OCI-LY3 (cell line): Measurements from ENCODE around the gene DMAC2.

ENCODE experiments used
- H2AFZ ChIP-seq: fragments of 200-600, 300-600 bp; shearing (Covaris generic); 2 replicates; pipeline ENCODE4 v1.6.0; 2014; ENCODE audit warnings: antibody characterized with exemption, low read depth, low read length
- H3K27ac ChIP-seq: fragments of 200-600, 300-600 bp; sonication (generic); 2 replicates; pipeline ENCODE4 v1.5.1; 2014; ENCODE audit warnings: mild to moderate bottlenecking, low read length, moderate library complexity, mixed read lengths
- H3K27me3 ChIP-seq: fragments of 200-600, 300-600 bp; sonication (generic); 2 replicates; pipeline ENCODE4 v1.6.1; 2014; ENCODE audit warnings: low read depth, low read length, mixed read lengths
- H3K36me3 ChIP-seq: fragments of 200-600, 300-600 bp; sonication (generic); replicated peaks from 2 replicates; pipeline ENCODE3; 2014; ENCODE audit warnings: low read depth, low read length, mixed read lengths
- H3K4me1 ChIP-seq: fragments of 300-600, 200-600 bp; sonication (generic); 2 replicates; pipeline ENCODE4 v1.6.1; 2014; ENCODE audit warnings: low read length, mixed read lengths
- H3K4me2 ChIP-seq: fragments of 200-600, 300-600 bp; sonication (generic); 2 replicates; pipeline ENCODE4 v1.6.1; 2014; ENCODE audit warnings: low read length, mixed read lengths
- H3K4me3 ChIP-seq: fragments of 300-600, 200-600 bp; sonication (generic); 2 replicates; pipeline ENCODE4 v1.5.1; 2014; ENCODE audit warnings: antibody characterized with exemption, mild to moderate bottlenecking, low read length, moderate library complexity
- H3K79me2 ChIP-seq: fragments of 300-600, 200-600 bp; shearing (Covaris generic); 2 replicates; pipeline ENCODE4 v1.6.1; 2014; ENCODE audit warnings: mild to moderate bottlenecking, low read length, mixed read lengths
- H3K9ac ChIP-seq: fragments of 300-600, 200-600 bp; shearing (Covaris generic); 2 replicates; pipeline ENCODE4 v1.6.0; 2014; ENCODE audit warnings: mild to moderate bottlenecking, low read length, moderate library complexity
- H3K9me3 ChIP-seq: fragments of 200-600, 300-600 bp; shearing (Covaris generic); 2 replicates; pipeline ENCODE4 v1.6.1; 2014; ENCODE audit warnings: low read length, mixed read lengths; ENCODE audit not compliant: insufficient read depth
- H4K20me1 ChIP-seq: fragments of 200-600, 300-600 bp; sonication (generic); 2 replicates; pipeline ENCODE4 v1.6.1; 2016; ENCODE audit warnings: low read length, mixed read lengths; ENCODE audit not compliant: insufficient read depth
- CTCF ChIP-seq: fragments of 200-600, 300-600 bp; sonication (generic); IDR thresholded peaks from 2 replicates; pipeline ENCODE4 v1.5.1; 2014; ENCODE audit warnings: antibody characterized with exemption, low read length, low read depth
- EZH2phosphoT487 ChIP-seq: fragments of 200-600 bp; shearing (Covaris generic); IDR thresholded peaks from 2 replicates; pipeline ENCODE4 v1.6.1; 2018; ENCODE audit warnings: antibody characterized with exemption, mixed run types, low read depth

The DMAC2 gene

GRCh38 chr19:41426952-41427646 is 12.6 kb downstream of the DMAC2 start, which contains the start of gene B3GNT8:
TSS of gene B3GNT8 (minus strand) at chr19:41427374. CDS start at chr19:41426778, 596 bp downstream.
- Histone ChIP-seq H3K9ac (no peak within 1 kb of the TSS), H4K20me1 (no peaks in the 10 kb centered on the region), H3K4me2 (no peak within 1 kb of the TSS), H3K27ac (no peak within 1 kb of the TSS), H2AFZ (no peak within 1 kb of the TSS), H3K4me3 (no peak within 1 kb of the TSS), H3K27me3 (no peaks in the 10 kb centered on the region), H3K79me2 (no peaks in the 10 kb centered on the region), H3K9me3 (no peaks in the 10 kb centered on the region), H3K36me3 (peaks cover 12% of the 10 kb centered on the region), H3K4me1 (no peaks in the 10 kb centered on the region)
- no peak for TF ChIP-seq CTCF
- TF ChIP-seq EZH2phosphoT487 = no peak

GRCh38 chr19:41426116-41426841 is 13.4 kb downstream of the DMAC2 start:
- Histone ChIP-seq H2AFZ (no peak overlapping the region), H3K9me3 (no peaks in the 10 kb centered on the region), H3K9ac (no peak overlapping the region), H3K4me1 (no peaks in the 10 kb centered on the region), H3K27ac (no peak overlapping the region), H3K27me3 (no peaks in the 10 kb centered on the region), H3K36me3 (peaks cover 7% of the 10 kb centered on the region), H3K79me2 (no peaks in the 10 kb centered on the region), H4K20me1 (no peaks in the 10 kb centered on the region), H3K4me3 (no peak overlapping the region), H3K4me2 (no peak overlapping the region)
- no peak for TF ChIP-seq CTCF
- no peak for TF ChIP-seq EZH2phosphoT487

- Histone ChIP-seq H3K27ac (no peak overlapping the region), H3K36me3 (peaks cover 5% of the 10 kb centered on the region), H3K4me2 (no peak overlapping the region), H3K4me1 (no peaks in the 10 kb centered on the region), H3K27me3 (no peaks in the 10 kb centered on the region), H3K79me2 (no peaks in the 10 kb centered on the region), H3K9ac (no peak overlapping the region), H4K20me1 (no peaks in the 10 kb centered on the region), H3K4me3 (no peak overlapping the region), H2AFZ (no peak overlapping the region), H3K9me3 (no peaks in the 10 kb centered on the region)
- TF ChIP-seq CTCF (no peak), EZH2phosphoT487 (no peak)
Measured at GRCh38 chr19:41425174-41426115, 14.3 kb downstream of the DMAC2 start.
